C1 segment of cervical spinal cord (tissue), 14 donors: Measurements from ENCODE around the gene UBR3.
"Not testable (repeated sequence)": the region's sequence is repeated elsewhere in the genome, so short reads cannot be mapped to it uniquely, and the experiment has no call there.

Source experiments
- DNase-seq, 14 donors: peaks; one replicate each; lab custom pipeline; 2025; lab: John Stamatoyannopoulos, UW

Gene UBR3

GRCh38 chr2:169827272-169828140 lies at the start of gene UBR3:
Gene UBR3 (plus strand): TSS chr2:169827454. CDS start chr2:169827508, 54 bp downstream.
- DNase-seq = peak; percentile 22 to 90 (median 78)

- DNase-seq = no peak
Measured at GRCh38 chr2:169778446-169778845, 48.8 kb upstream of the UBR3 start.

- no peak for DNase-seq
Measured at GRCh38 chr2:169781249-169782013, 45.8 kb upstream of the UBR3 start.

- no peak for DNase-seq
Measured at GRCh38 chr2:169782513-169782912, 44.7 kb upstream of the UBR3 start.

GRCh38 chr2:169790581-169790980 lies 36.7 kb upstream of the UBR3 start:
- DNase-seq = no peak

- no peak for DNase-seq
Measured at GRCh38 chr2:169795181-169795580, 32.1 kb upstream of the UBR3 start.

GRCh38 chr2:169796441-169796840 lies 30.8 kb upstream of the UBR3 start:
- no peak for DNase-seq

GRCh38 chr2:169797601-169798000 lies 29.7 kb upstream of the UBR3 start:
- no peak for DNase-seq

- DNase-seq = no peak
Measured at GRCh38 chr2:169798397-169798717, 28.9 kb upstream of the UBR3 start.

- peak; percentile 21 to 92 (median 82) for DNase-seq
Measured at GRCh38 chr2:169798718-169799592, 28.3 kb upstream of the UBR3 start, which contains the start of gene SSB. Gene SSB (plus strand): TSS chr2:169798871. CDS start chr2:169800961, 2,090 bp downstream.

- no peak for DNase-seq
Measured at GRCh38 chr2:169803480-169803879, 23.8 kb upstream of the UBR3 start.

- DNase-seq = no peak
Measured at GRCh38 chr2:169806586-169806985, 20.7 kb upstream of the UBR3 start.

GRCh38 chr2:169808221-169808620 lies 19.0 kb upstream of the UBR3 start:
- no peak for DNase-seq

GRCh38 chr2:169815849-169816248 lies 11.4 kb upstream of the UBR3 start:
- DNase-seq = no peak

- DNase-seq = not testable (repeated sequence)
Measured at GRCh38 chr2:169816961-169817360, 10.3 kb upstream of the UBR3 start.

GRCh38 chr2:169817369-169817768 lies 9.9 kb upstream of the UBR3 start:
- DNase-seq = not testable (repeated sequence)

GRCh38 chr2:169818241-169818640 lies 9.0 kb upstream of the UBR3 start:
- no peak for DNase-seq

- DNase-seq = no peak
Measured at GRCh38 chr2:169819106-169819505, 8.1 kb upstream of the UBR3 start.

- DNase-seq = not testable (repeated sequence)
Measured at GRCh38 chr2:169820101-169820500, 7.2 kb upstream of the UBR3 start.

GRCh38 chr2:169822036-169822435 lies 5.2 kb upstream of the UBR3 start:
- DNase-seq = no peak

GRCh38 chr2:169822785-169823392 lies 4.4 kb upstream of the UBR3 start:
- no peak for DNase-seq
